Hypothalamus (tissue), 51 donors: ENCODE measurements around the gene SST.
A peak's percentile ranks its signal among the peaks of the same experiment; 100 is the strongest.

Experiments used
- DNase-seq, 51 donors: peaks; one replicate each; lab custom pipeline; 2025; lab: John Stamatoyannopoulos, UW

The SST gene

GRCh38 chr3:187669675-187670504 is at the start of gene SST:
Gene SST, minus strand, starts transcription at chr3:187670394. Its CDS starts 103 bp downstream, at chr3:187670291.
- peak in 2 of 51 donors; percentile 0 to 1 for DNase-seq

- DNase-seq = peak in 37 of 51 donors; percentile 11 to 86 (median 46)
Observed at GRCh38 chr3:187719628-187720336, 49.6 kb upstream of the SST start.

- no peak for DNase-seq
Observed at GRCh38 chr3:187718802-187719201, 48.6 kb upstream of the SST start.

GRCh38 chr3:187717572-187717971 is 47.4 kb upstream of the SST start:
- no peak for DNase-seq

- DNase-seq = peak in 44 of 51 donors; percentile 8 to 78 (median 34)
Observed at GRCh38 chr3:187714404-187714979, 44.3 kb upstream of the SST start.

GRCh38 chr3:187713504-187713903 is 43.3 kb upstream of the SST start:
- no peak for DNase-seq

- no peak for DNase-seq
Observed at GRCh38 chr3:187709155-187709554, 39.0 kb upstream of the SST start.

GRCh38 chr3:187708696-187709095 is 38.5 kb upstream of the SST start:
- no peak for DNase-seq

GRCh38 chr3:187706971-187707370 is 36.8 kb upstream of the SST start:
- DNase-seq = peak in 4 of 51 donors; percentile 1 to 6 (median 4)

GRCh38 chr3:187705164-187705563 is 35.0 kb upstream of the SST start:
- DNase-seq = no peak

- DNase-seq = no peak
Observed at GRCh38 chr3:187702507-187703033, 32.4 kb upstream of the SST start, which contains the start of gene RTP2. Gene RTP2, minus strand, starts transcription at chr3:187702557. Its CDS starts 429 bp downstream, at chr3:187702128.

- no peak for DNase-seq
Observed at GRCh38 chr3:187700249-187700648, 30.1 kb upstream of the SST start.

GRCh38 chr3:187698499-187699399 is 28.6 kb upstream of the SST start:
- no peak for DNase-seq

- no peak for DNase-seq
Observed at GRCh38 chr3:187696021-187696420, 25.8 kb upstream of the SST start.

GRCh38 chr3:187695449-187695848 is 25.3 kb upstream of the SST start:
- no peak for DNase-seq

- DNase-seq = no peak
Observed at GRCh38 chr3:187694801-187695200, 24.6 kb upstream of the SST start.

- DNase-seq = no peak
Observed at GRCh38 chr3:187693431-187693830, 23.2 kb upstream of the SST start.

- DNase-seq = no peak
Observed at GRCh38 chr3:187689984-187690383, 19.8 kb upstream of the SST start.

GRCh38 chr3:187686621-187687273 is 16.6 kb upstream of the SST start:
- DNase-seq = no peak

GRCh38 chr3:187685948-187686347 is 15.8 kb upstream of the SST start:
- no peak for DNase-seq
